Tibial nerve (tissue), 3 donors: Measurements from ENCODE around the gene FAM174C.

ENCODE experiments used
- POLR2A ChIP-seq, 2 donors: fragments of 450-650 bp; IDR thresholded peaks; one replicate each; pipeline ENCODE4 v1.6.1; 2017; ENCODE audit warnings: antibody characterized with exemption in 2 of 2, mild to moderate bottlenecking in 2 of 2, moderate library complexity in 2 of 2
- TF ChIP-seq, protein P1 (sequence below), 5 experiments: fragments of 200-600 bp in 3 of 5; fragments of 450-650 bp in 2 of 5; sonication (generic) in 3 of 5; IDR thresholded peaks; one replicate each; pipeline ENCODE4 v1.5.1; 2016 to 2019; ENCODE audit warnings: antibody characterized with exemption in 5 of 5, mild to moderate bottlenecking in 3 of 5, moderate library complexity in 2 of 5

DNA sequence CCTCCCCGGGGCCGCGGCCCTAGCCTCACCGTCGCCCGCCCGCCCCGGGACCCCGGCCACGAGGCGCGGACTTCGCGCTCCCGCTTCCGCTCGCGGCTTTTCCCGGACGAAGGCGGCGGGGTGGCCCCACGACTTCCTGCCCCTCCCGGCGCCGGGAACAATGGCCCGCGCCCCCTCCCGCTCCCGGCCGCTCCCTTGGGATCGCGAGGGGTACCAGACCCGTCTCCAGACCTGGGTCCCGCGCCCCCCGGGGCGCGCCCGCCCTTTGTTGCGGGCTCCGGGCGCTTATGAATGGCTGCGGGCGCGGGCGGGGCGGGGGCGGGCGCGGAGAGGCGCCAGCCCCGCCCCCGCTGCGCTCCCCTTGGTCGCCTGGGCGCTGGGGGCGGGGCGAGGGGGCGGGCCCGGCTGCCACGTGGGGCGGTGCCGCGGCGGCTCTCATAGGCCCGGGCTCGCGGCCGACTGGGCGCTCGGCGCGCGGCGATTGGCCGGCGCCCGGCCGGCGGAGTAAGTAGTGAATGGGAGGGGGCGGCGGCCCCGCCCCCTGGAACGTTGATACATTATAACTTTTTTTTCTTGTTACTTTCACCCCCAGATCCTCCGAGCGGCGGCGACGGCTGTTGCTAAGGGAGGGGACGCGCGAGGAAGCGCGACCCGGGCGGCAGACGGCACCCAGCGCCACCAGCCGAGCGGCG lies 25.9 kb upstream of the FAM174C start:
- TF ChIP-seq, protein P1, sequence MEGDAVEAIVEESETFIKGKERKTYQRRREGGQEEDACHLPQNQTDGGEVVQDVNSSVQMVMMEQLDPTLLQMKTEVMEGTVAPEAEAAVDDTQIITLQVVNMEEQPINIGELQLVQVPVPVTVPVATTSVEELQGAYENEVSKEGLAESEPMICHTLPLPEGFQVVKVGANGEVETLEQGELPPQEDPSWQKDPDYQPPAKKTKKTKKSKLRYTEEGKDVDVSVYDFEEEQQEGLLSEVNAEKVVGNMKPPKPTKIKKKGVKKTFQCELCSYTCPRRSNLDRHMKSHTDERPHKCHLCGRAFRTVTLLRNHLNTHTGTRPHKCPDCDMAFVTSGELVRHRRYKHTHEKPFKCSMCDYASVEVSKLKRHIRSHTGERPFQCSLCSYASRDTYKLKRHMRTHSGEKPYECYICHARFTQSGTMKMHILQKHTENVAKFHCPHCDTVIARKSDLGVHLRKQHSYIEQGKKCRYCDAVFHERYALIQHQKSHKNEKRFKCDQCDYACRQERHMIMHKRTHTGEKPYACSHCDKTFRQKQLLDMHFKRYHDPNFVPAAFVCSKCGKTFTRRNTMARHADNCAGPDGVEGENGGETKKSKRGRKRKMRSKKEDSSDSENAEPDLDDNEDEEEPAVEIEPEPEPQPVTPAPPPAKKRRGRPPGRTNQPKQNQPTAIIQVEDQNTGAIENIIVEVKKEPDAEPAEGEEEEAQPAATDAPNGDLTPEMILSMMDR (IDR thresholded peaks at IDR 0.05), result peak in 1 of 5 experiments; percentile 9
- TF ChIP-seq POLR2A (IDR thresholded peaks at IDR 0.05), result peak; percentile 89 to 91
